ENCODE data around the gene MYO5B. TPM values are rescaled to one million over a fixed set of nuclear protein-coding genes. Genes with fewer than 3 reads are reported as not detected.

Gene MYO5B
- total RNA-seq, 1 donor from 2014 or later, result 39.1 TPM

GRCh38 chr18:49847524-49847923 is 347.4 kb downstream of the MYO5B start:
- H3K4me1 Mint-ChIP-seq (ENCODE audit: low read depth), result no peaks in the 10 kb centered on the region
- peaks cover 15% of the 10 kb centered on the region for H3K36me3 Mint-ChIP-seq (ENCODE audit: insufficient read depth)
- H3K9me3 Mint-ChIP-seq (ENCODE audit: low read depth), result no peaks in the 10 kb centered on the region
- DNase-seq (ENCODE audit: low spot score, unreplicated experiment), result no peak
- no peaks in the 10 kb centered on the region for H3K27me3 Mint-ChIP-seq
- no peak overlapping the region for H3K4me3 Mint-ChIP-seq (ENCODE audit: low read depth)
- TF ChIP-seq CTCF (IDR thresholded peaks at IDR 0.05; ENCODE audit: unreplicated experiment), result no peak
- no peak overlapping the region for H3K27ac Mint-ChIP-seq

GRCh38 chr18:49846718-49847470 is 348.1 kb downstream of the MYO5B start:
- Mint-ChIP-seq H3K4me1 (ENCODE audit: low read depth) (no peaks in the 10 kb centered on the region), H3K9me3 (ENCODE audit: low read depth) (no peaks in the 10 kb centered on the region), H3K27me3 (no peaks in the 10 kb centered on the region), H3K36me3 (ENCODE audit: insufficient read depth) (peaks cover 15% of the 10 kb centered on the region), H3K4me3 (ENCODE audit: low read depth) (no peak overlapping the region), H3K27ac (no peak overlapping the region)
- no peak for DNase-seq (ENCODE audit: low spot score, unreplicated experiment)
- TF ChIP-seq CTCF (IDR thresholded peaks at IDR 0.05; ENCODE audit: unreplicated experiment), result no peak

- no peaks in the 10 kb centered on the region for H3K9me3 Mint-ChIP-seq (ENCODE audit: low read depth)
- H3K27ac Mint-ChIP-seq, result no peak overlapping the region
- no peaks in the 10 kb centered on the region for H3K27me3 Mint-ChIP-seq
- H3K4me3 Mint-ChIP-seq (ENCODE audit: low read depth), result no peak overlapping the region
- no peak for DNase-seq (ENCODE audit: low spot score, unreplicated experiment)
- no peak for TF ChIP-seq CTCF (IDR thresholded peaks at IDR 0.05; ENCODE audit: unreplicated experiment)
- H3K36me3 Mint-ChIP-seq (ENCODE audit: insufficient read depth), result peaks cover 14% of the 10 kb centered on the region
- no peaks in the 10 kb centered on the region for H3K4me1 Mint-ChIP-seq (ENCODE audit: low read depth)
These were observed 348.6 kb downstream of the MYO5B start for GRCh38 chr18:49846361-49846662.

- Mint-ChIP-seq H3K9me3 (ENCODE audit: low read depth) (no peaks in the 10 kb centered on the region), H3K27ac (no peak overlapping the region), H3K4me1 (ENCODE audit: low read depth) (no peaks in the 10 kb centered on the region), H3K4me3 (ENCODE audit: low read depth) (no peak overlapping the region), H3K36me3 (ENCODE audit: insufficient read depth) (peaks cover 14% of the 10 kb centered on the region), H3K27me3 (no peaks in the 10 kb centered on the region)
- TF ChIP-seq CTCF (IDR thresholded peaks at IDR 0.05; ENCODE audit: unreplicated experiment), result no peak
- no peak for DNase-seq (ENCODE audit: low spot score, unreplicated experiment)
These were observed 349.2 kb downstream of the MYO5B start for GRCh38 chr18:49845629-49846360.

GRCh38 chr18:49844903-49845302 is 350.0 kb downstream of the MYO5B start:
- Mint-ChIP-seq H3K27me3 (no peaks in the 10 kb centered on the region), H3K4me3 (ENCODE audit: low read depth) (no peak overlapping the region), H3K27ac (no peak overlapping the region), H3K36me3 (ENCODE audit: insufficient read depth) (peaks cover 19% of the 10 kb centered on the region), H3K4me1 (ENCODE audit: low read depth) (no peaks in the 10 kb centered on the region), H3K9me3 (ENCODE audit: low read depth) (no peaks in the 10 kb centered on the region)
- no peak for TF ChIP-seq CTCF (IDR thresholded peaks at IDR 0.05; ENCODE audit: unreplicated experiment)
- no peak for DNase-seq (ENCODE audit: low spot score, unreplicated experiment)

All from progenitor cell of endocrine pancreas (in vitro differentiated cells).